WI38 (cell line): Measurements from ENCODE around the gene GLT1D1.

Experiments
- H3K4me3 ChIP-seq: 2 replicates; pipeline ENCODE4 v1.5.1; 2011; ENCODE audit warnings: low read depth, mild to moderate bottlenecking, control low read depth, low read length
- TF ChIP-seq, protein P1 (sequence below): IDR thresholded peaks from 2 replicates; pipeline ENCODE4 v1.5.1; 2012; ENCODE audit warnings: low read depth, mild to moderate bottlenecking, control low read depth, low read length

The GLT1D1 gene

GRCh38 chr12:128970110-128970509 lies 116.8 kb downstream of the GLT1D1 start:
- no peak overlapping the region for H3K4me3 ChIP-seq
- TF ChIP-seq, protein P1, sequence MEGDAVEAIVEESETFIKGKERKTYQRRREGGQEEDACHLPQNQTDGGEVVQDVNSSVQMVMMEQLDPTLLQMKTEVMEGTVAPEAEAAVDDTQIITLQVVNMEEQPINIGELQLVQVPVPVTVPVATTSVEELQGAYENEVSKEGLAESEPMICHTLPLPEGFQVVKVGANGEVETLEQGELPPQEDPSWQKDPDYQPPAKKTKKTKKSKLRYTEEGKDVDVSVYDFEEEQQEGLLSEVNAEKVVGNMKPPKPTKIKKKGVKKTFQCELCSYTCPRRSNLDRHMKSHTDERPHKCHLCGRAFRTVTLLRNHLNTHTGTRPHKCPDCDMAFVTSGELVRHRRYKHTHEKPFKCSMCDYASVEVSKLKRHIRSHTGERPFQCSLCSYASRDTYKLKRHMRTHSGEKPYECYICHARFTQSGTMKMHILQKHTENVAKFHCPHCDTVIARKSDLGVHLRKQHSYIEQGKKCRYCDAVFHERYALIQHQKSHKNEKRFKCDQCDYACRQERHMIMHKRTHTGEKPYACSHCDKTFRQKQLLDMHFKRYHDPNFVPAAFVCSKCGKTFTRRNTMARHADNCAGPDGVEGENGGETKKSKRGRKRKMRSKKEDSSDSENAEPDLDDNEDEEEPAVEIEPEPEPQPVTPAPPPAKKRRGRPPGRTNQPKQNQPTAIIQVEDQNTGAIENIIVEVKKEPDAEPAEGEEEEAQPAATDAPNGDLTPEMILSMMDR: no peak

DNA sequence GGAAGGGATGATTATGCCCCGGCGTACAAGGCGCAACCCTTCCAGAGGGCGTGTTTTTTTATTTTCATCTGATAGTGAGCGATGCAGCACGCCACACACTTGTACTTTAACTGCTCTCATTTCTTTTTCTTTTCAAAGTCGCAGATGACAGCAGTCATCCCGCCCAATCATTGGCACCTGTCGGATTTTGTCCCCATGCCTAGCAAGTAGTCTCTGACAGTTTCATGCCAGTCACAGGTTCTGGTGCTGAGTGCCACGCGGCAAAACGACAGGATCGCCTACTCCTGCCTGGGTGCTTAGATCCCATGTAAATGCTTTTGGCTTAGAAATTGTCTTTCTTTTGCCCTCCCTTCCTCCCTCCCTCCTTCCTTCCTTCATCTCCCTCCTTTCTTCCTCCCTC lies 117.7 kb downstream of the GLT1D1 start:
- H3K4me3 ChIP-seq: no peak overlapping the region
- TF ChIP-seq, protein P1: no peak

DNA sequence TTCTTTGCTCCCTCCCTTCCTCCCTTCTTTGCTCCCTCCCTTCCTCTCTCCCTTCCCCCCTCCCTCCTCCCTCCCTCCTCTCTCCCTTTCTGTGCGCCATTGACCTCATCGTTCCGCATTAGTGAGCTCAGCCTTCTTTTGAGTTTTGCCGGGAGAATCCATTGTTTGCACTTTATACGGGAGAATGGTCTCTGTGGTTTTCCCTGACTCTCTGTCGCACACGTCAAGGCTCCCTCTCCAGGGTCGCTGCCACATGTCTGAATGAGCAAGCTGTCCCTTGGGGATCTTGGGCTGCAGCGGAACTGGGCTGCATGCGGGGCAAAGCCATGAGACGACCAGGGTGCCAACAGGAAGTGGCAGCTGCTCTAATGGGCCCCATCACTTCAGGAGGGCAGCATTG lies 118.5 kb downstream of the GLT1D1 start:
- H3K4me3 ChIP-seq: no peak overlapping the region
- TF ChIP-seq, protein P1: no peak

DNA sequence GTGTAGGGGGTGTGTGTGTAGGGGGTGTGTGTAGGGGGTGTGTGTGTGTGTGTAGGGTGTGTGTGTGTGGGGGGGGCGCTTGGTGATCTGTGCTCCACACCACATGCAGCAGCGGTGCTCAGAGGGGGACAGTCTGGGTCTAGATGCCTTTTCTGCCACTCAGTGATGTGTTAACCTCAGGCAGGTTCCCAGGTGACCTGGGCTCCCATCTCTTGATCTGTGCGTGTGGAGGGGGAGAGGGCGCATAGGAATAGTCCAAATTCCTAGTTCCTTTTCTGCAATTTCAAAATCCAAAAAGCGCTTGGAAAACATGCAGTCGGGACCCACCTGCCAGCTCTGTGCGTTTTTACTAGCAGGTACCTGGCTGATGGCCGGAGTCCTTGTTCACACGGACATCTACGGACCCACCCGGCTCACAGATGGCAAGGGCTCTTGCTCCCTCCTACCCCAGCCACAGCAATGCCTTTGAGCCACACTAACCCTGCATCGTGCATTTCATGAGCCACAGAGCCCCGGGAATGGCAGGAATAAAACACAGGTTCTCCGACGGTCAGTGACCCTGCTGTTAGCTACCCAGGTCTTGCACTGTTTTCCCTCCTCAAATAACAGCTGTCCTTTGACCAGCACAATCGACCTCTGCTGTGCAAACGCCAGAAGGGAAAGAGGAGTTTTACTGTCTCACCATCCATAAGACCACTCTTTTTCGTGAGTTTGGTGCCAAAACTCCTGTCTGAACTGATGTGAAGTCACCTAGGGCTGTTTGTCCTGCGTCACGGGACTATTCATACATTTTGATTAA lies 120.8 kb downstream of the GLT1D1 start:
- no peak overlapping the region for H3K4me3 ChIP-seq
- TF ChIP-seq, protein P1: no peak

GRCh38 chr12:128974881-128975280 lies 121.6 kb downstream of the GLT1D1 start:
- TF ChIP-seq, protein P1: no peak

GRCh38 chr12:128976120-128976738 lies 123.0 kb downstream of the GLT1D1 start:
- TF ChIP-seq, protein P1: no peak
- H3K4me3 ChIP-seq: no peak overlapping the region

More at GRCh38 chr12:128974881-128975280, 121.6 kb downstream of the GLT1D1 start:
- H3K4me3 ChIP-seq: no peak overlapping the region

- no peak overlapping the region for H3K4me3 ChIP-seq
- TF ChIP-seq, protein P1: no peak
Measured at GRCh38 chr12:128977441-128977840, 124.2 kb downstream of the GLT1D1 start.
